GM18951 (cell line): ENCODE results near the gene ZNF678.
"Not testable (repeated sequence)": the region's sequence is repeated elsewhere in the genome, so short reads cannot be mapped to it uniquely, and the experiment has no call there.

Experiments
- POLR2A ChIP-seq: IDR thresholded peaks from 4 replicates; pipeline ENCODE4 v1.6.1; 2011; ENCODE audit warnings: mild to moderate bottlenecking; ENCODE audit not compliant: insufficient read length, insufficient read depth; ENCODE audit errors: extremely low read depth
- in situ Hi-C: fragments of 300-500 bp; cut with MboI; formaldehyde crosslinking; loops from one replicate; pipeline ENCODE4 v1.12.0; 2022; ENCODE audit warnings: low sequenced_read_pairs, mixed read lengths, inconsistent platforms; ENCODE audit not compliant: unreplicated experiment

Gene ZNF678

GRCh38 chr1:227561241-227561907 lies 2.0 kb upstream of the ZNF678 start:
- in situ Hi-C loops: no loop called here
- TF ChIP-seq POLR2A: no peak

GRCh38 chr1:227562037-227562436 lies 1.3 kb upstream of the ZNF678 start:
- TF ChIP-seq POLR2A: no peak
- in situ Hi-C loops: no loop called here

- no peak for TF ChIP-seq POLR2A
- in situ Hi-C loops: no loop called here
Measured at GRCh38 chr1:227562933-227563323, 428 bp upstream of the ZNF678 start.

GRCh38 chr1:227567256-227567655 lies 3.9 kb downstream of the ZNF678 start:
- TF ChIP-seq POLR2A: no peak
- in situ Hi-C loops: no loop called here

GRCh38 chr1:227568593-227568992 lies 5.2 kb downstream of the ZNF678 start:
- in situ Hi-C loops: no loop called here
- TF ChIP-seq POLR2A: no peak

GRCh38 chr1:227572752-227573151 lies 9.4 kb downstream of the ZNF678 start:
- in situ Hi-C loops: no loop called here
- no peak for TF ChIP-seq POLR2A

- TF ChIP-seq POLR2A: no peak
- in situ Hi-C loops: no loop called here
Measured at GRCh38 chr1:227574926-227575325, 11.6 kb downstream of the ZNF678 start.

- in situ Hi-C loops: no loop called here
- TF ChIP-seq POLR2A: no peak
Measured at GRCh38 chr1:227576189-227576588, 12.8 kb downstream of the ZNF678 start.

- no peak for TF ChIP-seq POLR2A
- in situ Hi-C loops: no loop called here
Measured at GRCh38 chr1:227577500-227577899, 14.1 kb downstream of the ZNF678 start.

- in situ Hi-C loops: no loop called here
- no peak for TF ChIP-seq POLR2A
Measured at GRCh38 chr1:227583354-227583753, 20.0 kb downstream of the ZNF678 start.

- no peak for TF ChIP-seq POLR2A
- in situ Hi-C loops: no loop called here
Measured at GRCh38 chr1:227586733-227587132, 23.4 kb downstream of the ZNF678 start.

GRCh38 chr1:227587968-227588367 lies 24.6 kb downstream of the ZNF678 start:
- TF ChIP-seq POLR2A: no peak
- in situ Hi-C loops: no loop called here

GRCh38 chr1:227588769-227589168 lies 25.4 kb downstream of the ZNF678 start:
- in situ Hi-C loops: not testable (repeated sequence)

- in situ Hi-C loops: not testable (repeated sequence)
Measured at GRCh38 chr1:227589777-227590176, 26.4 kb downstream of the ZNF678 start.

- in situ Hi-C loops: not testable (repeated sequence)
Measured at GRCh38 chr1:227596222-227596621, 32.9 kb downstream of the ZNF678 start.

GRCh38 chr1:227603327-227603726 lies 40.0 kb downstream of the ZNF678 start:
- TF ChIP-seq POLR2A: no peak
- in situ Hi-C loops: no loop called here
